Stimulated activated effector memory CD8-positive, alpha-beta T cell treated with anti-CD3 and anti-CD28 coated beads, Interleukin-12 subunit alpha, Interleukin-12 subunit beta, amount 100 ng/mL, for 72 hours (primary cell): ENCODE data around the gene PTPRQ.
"Not testable (repeated sequence)": the region's sequence is repeated elsewhere in the genome, so short reads cannot be mapped to it uniquely, and the experiment has no call there.

Experiments
- ATAC-seq: fragments of 150-1000 bp; cut with Tn5 transposase; 2 replicates; pipeline ENCODE4 v1.10.0; 2021
- DNase-seq, 2 donors: peaks; one replicate each; pipeline ENCODE4 v3.0.0; 2021 to 2022; ENCODE audit warnings: low spot score in 2 of 2
- H3K27ac Mint-ChIP-seq: one replicate; pipeline ENCODE4 v1.8.0; 2022; ENCODE audit warnings: mild to moderate bottlenecking, mixed read lengths
- H3K36me3 Mint-ChIP-seq: one replicate; pipeline ENCODE4 v1.8.0; 2022; ENCODE audit warnings: mild to moderate bottlenecking, mixed read lengths
- H3K4me1 Mint-ChIP-seq: one replicate; pipeline ENCODE4 v1.8.0; 2022; ENCODE audit warnings: mixed read lengths
- H3K4me3 Mint-ChIP-seq: one replicate; pipeline ENCODE4 v1.8.0; 2022; ENCODE audit warnings: mild to moderate bottlenecking, mixed read lengths
- H3K9me3 Mint-ChIP-seq: one replicate; pipeline ENCODE4 v1.8.0; 2022; ENCODE audit warnings: mixed read lengths

PTPRQ gene

DNA sequence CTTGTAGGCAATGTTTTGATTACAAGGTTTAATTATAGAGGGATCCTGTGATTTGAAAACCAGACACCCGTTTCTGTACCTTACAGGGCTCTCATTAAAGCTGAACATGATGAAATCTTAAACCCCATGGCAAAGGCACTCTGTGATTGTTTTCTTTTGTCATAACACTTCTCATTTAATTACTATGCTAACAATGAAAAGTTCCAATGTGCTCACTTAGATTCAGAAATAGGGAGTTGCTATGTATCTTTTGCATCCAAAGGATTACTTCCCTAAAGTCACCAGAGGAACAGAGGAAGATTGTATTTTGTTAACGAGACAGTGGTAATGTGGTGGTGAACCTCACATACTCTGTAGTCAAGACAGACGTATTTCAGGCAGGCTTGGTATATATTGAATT, 181.9 kb downstream of the PTPRQ start:
- no peak for DNase-seq
- H3K27ac Mint-ChIP-seq, result no peak overlapping the region
- no peaks in the 10 kb centered on the region for H3K36me3 Mint-ChIP-seq
- H3K9me3 Mint-ChIP-seq, result peaks cover 11% of the 10 kb centered on the region
- no peak for ATAC-seq
- H3K4me1 Mint-ChIP-seq, result no peaks in the 10 kb centered on the region
- H3K4me3 Mint-ChIP-seq, result no peak overlapping the region

GRCh38 chr12:80627782-80628181, 183.7 kb downstream of the PTPRQ start:
- H3K9me3 Mint-ChIP-seq, result peaks cover 14% of the 10 kb centered on the region
- H3K27ac Mint-ChIP-seq, result no peak overlapping the region
- H3K4me3 Mint-ChIP-seq, result no peak overlapping the region
- ATAC-seq (no peak), DNase-seq (no peak)
- no peaks in the 10 kb centered on the region for H3K4me1 Mint-ChIP-seq
- H3K36me3 Mint-ChIP-seq, result no peaks in the 10 kb centered on the region

- no peak overlapping the region for H3K4me3 Mint-ChIP-seq
- DNase-seq (no peak), ATAC-seq (no peak)
- H3K4me1 Mint-ChIP-seq, result no peaks in the 10 kb centered on the region
- no peaks in the 10 kb centered on the region for H3K36me3 Mint-ChIP-seq
- peaks cover 20% of the 10 kb centered on the region for H3K9me3 Mint-ChIP-seq
- H3K27ac Mint-ChIP-seq, result no peak overlapping the region
These were observed 188.8 kb downstream of the PTPRQ start for GRCh38 chr12:80632835-80633234.

- no peak for DNase-seq
- ATAC-seq, result no peak
- H3K36me3 Mint-ChIP-seq, result no peaks in the 10 kb centered on the region
- peaks cover 22% of the 10 kb centered on the region for H3K9me3 Mint-ChIP-seq
- no peak overlapping the region for H3K27ac Mint-ChIP-seq
- no peak overlapping the region for H3K4me3 Mint-ChIP-seq
- H3K4me1 Mint-ChIP-seq, result no peaks in the 10 kb centered on the region
These were observed 190.9 kb downstream of the PTPRQ start for GRCh38 chr12:80634903-80635302.

GRCh38 chr12:80636832-80637231, 192.8 kb downstream of the PTPRQ start:
- H3K27ac Mint-ChIP-seq, result no peak overlapping the region
- H3K4me1 Mint-ChIP-seq, result no peaks in the 10 kb centered on the region
- DNase-seq (no peak), ATAC-seq (no peak)
- H3K9me3 Mint-ChIP-seq, result peaks cover 22% of the 10 kb centered on the region
- H3K4me3 Mint-ChIP-seq, result no peak overlapping the region
- no peaks in the 10 kb centered on the region for H3K36me3 Mint-ChIP-seq

GRCh38 chr12:80641936-80642335, 197.9 kb downstream of the PTPRQ start:
- Mint-ChIP-seq H3K4me1 (no peaks in the 10 kb centered on the region), H3K4me3 (no peak overlapping the region), H3K9me3 (peaks cover 20% of the 10 kb centered on the region), H3K27ac (no peak overlapping the region), H3K36me3 (no peaks in the 10 kb centered on the region)
- no peak for DNase-seq
- no peak for ATAC-seq

GRCh38 chr12:80643961-80644360, 199.9 kb downstream of the PTPRQ start:
- Mint-ChIP-seq H3K4me1 (no peaks in the 10 kb centered on the region), H3K27ac (no peak overlapping the region), H3K36me3 (no peaks in the 10 kb centered on the region), H3K4me3 (no peak overlapping the region), H3K9me3 (peaks cover 15% of the 10 kb centered on the region)
- DNase-seq (no peak), ATAC-seq (no peak)

DNA sequence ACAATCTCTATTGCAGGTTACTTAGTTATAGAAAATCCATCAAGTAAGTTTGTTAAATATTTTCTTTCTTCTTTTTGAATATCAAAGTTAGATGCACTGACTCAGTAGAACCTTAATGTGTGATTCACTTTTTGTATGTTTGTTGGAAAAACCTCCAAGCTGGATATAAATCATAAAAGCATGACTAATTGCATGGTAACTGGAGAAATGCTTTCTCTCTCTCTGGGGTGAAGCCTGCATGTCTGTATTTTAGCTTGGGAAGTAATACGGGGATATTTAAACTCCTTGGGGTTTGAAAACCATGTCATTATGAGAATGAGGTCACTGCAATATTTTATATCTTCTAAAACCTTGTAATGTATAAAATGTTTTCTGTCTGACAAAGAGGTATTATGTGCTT, 204.8 kb downstream of the PTPRQ start:
- H3K27ac Mint-ChIP-seq, result no peak overlapping the region
- ATAC-seq (no peak), DNase-seq (no peak)
- H3K36me3 Mint-ChIP-seq, result no peaks in the 10 kb centered on the region
- peaks cover 7% of the 10 kb centered on the region for H3K9me3 Mint-ChIP-seq
- no peaks in the 10 kb centered on the region for H3K4me1 Mint-ChIP-seq
- no peak overlapping the region for H3K4me3 Mint-ChIP-seq

- DNase-seq, result no peak
- Mint-ChIP-seq H3K27ac (no peak overlapping the region), H3K4me3 (no peak overlapping the region), H3K36me3 (no peaks in the 10 kb centered on the region), H3K4me1 (no peaks in the 10 kb centered on the region), H3K9me3 (peaks cover 16% of the 10 kb centered on the region)
- no peak for ATAC-seq
These were observed 211.7 kb downstream of the PTPRQ start for GRCh38 chr12:80655751-80656150.

DNA sequence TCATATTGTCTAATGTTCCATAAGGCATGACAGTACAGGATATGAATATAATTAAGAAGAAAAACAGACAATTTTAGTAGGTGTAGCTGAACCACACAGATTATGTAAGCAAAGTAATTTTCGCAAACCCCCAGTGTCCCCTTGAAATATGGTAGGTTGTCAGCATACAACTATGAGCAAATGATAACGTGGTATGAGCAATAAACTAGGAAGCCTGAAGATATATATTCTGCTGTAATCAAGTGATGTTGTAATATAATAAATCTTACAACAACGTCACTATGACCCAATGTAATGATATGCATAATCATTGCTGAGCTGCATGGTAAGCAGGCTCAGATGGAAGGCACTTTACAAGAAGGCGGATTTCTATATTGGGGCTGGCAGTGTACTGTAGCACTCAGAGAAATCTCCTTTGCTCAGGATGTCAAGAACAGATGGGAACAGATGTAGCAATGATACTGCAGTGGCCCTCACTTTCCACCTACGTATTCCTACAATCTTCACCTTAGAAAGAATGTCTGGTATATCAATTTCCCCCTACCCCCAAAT, 215.6 kb downstream of the PTPRQ start:
- peaks cover 14% of the 10 kb centered on the region for H3K9me3 Mint-ChIP-seq
- H3K36me3 Mint-ChIP-seq, result no peaks in the 10 kb centered on the region
- ATAC-seq (no peak), DNase-seq (no peak)
- no peaks in the 10 kb centered on the region for H3K4me1 Mint-ChIP-seq
- H3K4me3 Mint-ChIP-seq, result no peak overlapping the region
- no peak overlapping the region for H3K27ac Mint-ChIP-seq

GRCh38 chr12:80662586-80662985, 218.6 kb downstream of the PTPRQ start:
- no peak for DNase-seq
- peaks cover 19% of the 10 kb centered on the region for H3K9me3 Mint-ChIP-seq
- no peak overlapping the region for H3K27ac Mint-ChIP-seq
- H3K4me1 Mint-ChIP-seq, result no peaks in the 10 kb centered on the region
- ATAC-seq, result no peak
- no peak overlapping the region for H3K4me3 Mint-ChIP-seq
- H3K36me3 Mint-ChIP-seq, result no peaks in the 10 kb centered on the region

DNA sequence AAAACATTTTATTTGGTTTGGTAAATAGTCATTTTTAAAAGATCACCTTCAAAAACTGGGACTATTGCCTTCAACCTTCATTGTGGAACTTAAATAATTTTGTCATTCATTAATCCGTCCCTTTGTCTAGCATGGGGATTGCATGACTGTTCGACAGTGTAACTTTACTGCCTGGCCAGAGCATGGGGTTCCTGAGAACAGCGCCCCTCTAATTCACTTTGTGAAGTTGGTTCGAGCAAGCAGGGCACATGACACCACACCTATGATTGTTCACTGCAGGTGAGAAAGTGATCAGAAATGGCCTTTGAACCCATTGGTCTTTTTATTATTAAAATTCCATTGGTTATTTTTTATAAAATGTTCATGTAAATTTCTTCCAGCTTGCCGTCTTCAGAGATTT, 226.2 kb downstream of the PTPRQ start:
- Mint-ChIP-seq H3K9me3 (peaks cover 16% of the 10 kb centered on the region), H3K27ac (no peak overlapping the region), H3K4me3 (no peak overlapping the region), H3K36me3 (no peaks in the 10 kb centered on the region), H3K4me1 (no peaks in the 10 kb centered on the region)
- DNase-seq (no peak), ATAC-seq (no peak)

DNA sequence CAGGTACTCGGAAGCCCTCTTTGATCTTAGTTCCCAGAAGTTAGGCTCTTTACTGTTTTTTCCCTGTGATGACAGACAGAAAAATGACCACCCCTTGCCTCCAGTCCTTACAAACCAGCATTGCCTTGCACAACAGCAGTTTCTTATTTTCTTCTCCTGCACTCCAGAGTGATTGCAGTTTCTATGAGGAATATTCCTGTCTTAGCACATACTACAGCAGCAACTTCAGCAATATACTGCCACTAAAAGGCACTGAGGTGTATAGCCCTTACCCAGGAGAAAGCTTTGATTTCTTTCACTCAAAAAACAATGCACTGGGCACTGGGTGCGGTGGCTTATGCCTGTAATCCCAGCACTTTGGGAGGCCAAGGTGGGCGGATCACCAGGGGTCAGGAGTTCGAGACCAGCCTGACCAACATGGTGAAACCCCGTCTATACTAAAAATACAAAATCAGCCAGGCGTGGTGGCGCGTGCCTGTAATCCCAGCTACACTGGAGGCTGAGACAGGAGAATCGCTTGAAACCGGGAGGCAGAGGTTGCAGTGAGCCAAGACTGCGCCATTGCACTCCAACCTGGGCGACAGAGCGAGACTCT, 232.1 kb downstream of the PTPRQ start:
- not testable (repeated sequence) for ATAC-seq, DNase-seq, H3K4me1 Mint-ChIP-seq, H3K27ac Mint-ChIP-seq, H3K36me3 Mint-ChIP-seq, H3K9me3 Mint-ChIP-seq, H3K4me3 Mint-ChIP-seq

DNA sequence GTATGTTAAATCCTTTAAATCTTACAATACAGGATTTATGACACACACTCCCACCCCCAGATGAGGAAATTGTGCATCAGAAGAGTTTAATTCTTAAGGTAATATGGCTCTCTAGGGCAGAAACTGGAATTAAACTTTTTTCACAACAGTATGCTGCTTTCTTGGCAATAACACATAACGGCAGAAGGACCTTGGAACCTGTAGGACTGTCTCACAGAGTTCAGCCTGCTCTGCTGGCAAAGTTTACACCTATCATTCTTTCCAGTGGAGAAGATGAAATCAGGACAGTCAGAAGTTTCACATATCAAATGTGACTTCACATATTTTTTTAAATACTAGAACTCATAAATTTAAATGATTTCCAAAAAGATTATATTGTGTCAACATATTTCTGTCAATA, 232.8 kb downstream of the PTPRQ start:
- H3K36me3 Mint-ChIP-seq, result no peaks in the 10 kb centered on the region
- ATAC-seq, result no peak
- no peak overlapping the region for H3K4me3 Mint-ChIP-seq
- no peak overlapping the region for H3K27ac Mint-ChIP-seq
- DNase-seq, result no peak
- peaks cover under 1% of the 10 kb centered on the region for H3K9me3 Mint-ChIP-seq
- no peaks in the 10 kb centered on the region for H3K4me1 Mint-ChIP-seq

- Mint-ChIP-seq H3K4me1 (no peaks in the 10 kb centered on the region), H3K4me3 (no peak overlapping the region), H3K27ac (no peak overlapping the region), H3K9me3 (no peaks in the 10 kb centered on the region), H3K36me3 (no peaks in the 10 kb centered on the region)
- ATAC-seq (no peak), DNase-seq (no peak)
These were observed 234.0 kb downstream of the PTPRQ start for GRCh38 chr12:80677994-80678393.

GRCh38 chr12:80679346-80680131, 235.5 kb downstream of the PTPRQ start:
- no peak for ATAC-seq
- H3K4me3 Mint-ChIP-seq, result no peak overlapping the region
- no peaks in the 10 kb centered on the region for H3K9me3 Mint-ChIP-seq

More at GRCh38 chr12:80679346-80680131, 235.5 kb downstream of the PTPRQ start:
- Mint-ChIP-seq H3K36me3 (no peaks in the 10 kb centered on the region), H3K27ac (no peak overlapping the region), H3K4me1 (no peaks in the 10 kb centered on the region)
- no peak for DNase-seq
